Endothelial cell of umbilical vein (primary cell): Measurements from ENCODE around the gene OR10H4.
"Not testable (repeated sequence)": the region's sequence is repeated elsewhere in the genome, so short reads cannot be mapped to it uniquely, and the experiment has no call there.

Experiments used
- EZH2 ChIP-seq: IDR thresholded peaks from 2 replicates; pipeline ENCODE4 v1.6.1; 2012; ENCODE audit warnings: borderline replicate concordance, low read depth, mild to moderate bottlenecking, moderate library complexity, low read length, inconsistent platforms; ENCODE audit not compliant: severe bottlenecking
- FOS ChIP-seq: IDR thresholded peaks from 2 replicates; pipeline ENCODE4 v1.6.1; 2011; ENCODE audit warnings: mild to moderate bottlenecking, low read length, moderate library complexity, borderline replicate concordance; ENCODE audit not compliant: insufficient read depth
- MYC ChIP-seq: IDR thresholded peaks from one replicate; pipeline ENCODE4 v1.6.1; 2011; ENCODE audit warnings: mild to moderate bottlenecking, low read depth, low read length
- POLR2A ChIP-seq: IDR thresholded peaks from 2 replicates; pipeline ENCODE4 v1.6.1; 2012; ENCODE audit warnings: low read depth, mild to moderate bottlenecking, control low read depth, low read length
- POLR2AphosphoS5 ChIP-seq: IDR thresholded peaks from 2 replicates; pipeline ENCODE4 v1.6.1; 2012; ENCODE audit warnings: low read depth, mild to moderate bottlenecking, control low read depth, low read length, moderate library complexity; ENCODE audit not compliant: insufficient read depth
- TF ChIP-seq, protein P1 (sequence below), 2 donors: IDR thresholded peaks; 1 replicate in 1 of 2; 2 replicates in 1 of 2; pipeline ENCODE4 v1.5.1; 2011; ENCODE audit warnings: low read length in 2 of 2, mild to moderate bottlenecking in 2 of 2, moderate library complexity in 2 of 2, control low read depth in 1 of 2, inconsistent platforms in 1 of 2, low read depth in 1 of 2; ENCODE audit not compliant: insufficient read depth in 1 of 2; ENCODE audit errors: extremely low read depth in 1 of 2
- TF ChIP-seq, protein P2 (sequence below): IDR thresholded peaks from 2 replicates; pipeline ENCODE4 v1.6.1; 2011; ENCODE audit not compliant: insufficient read depth, insufficient read length

DNA sequence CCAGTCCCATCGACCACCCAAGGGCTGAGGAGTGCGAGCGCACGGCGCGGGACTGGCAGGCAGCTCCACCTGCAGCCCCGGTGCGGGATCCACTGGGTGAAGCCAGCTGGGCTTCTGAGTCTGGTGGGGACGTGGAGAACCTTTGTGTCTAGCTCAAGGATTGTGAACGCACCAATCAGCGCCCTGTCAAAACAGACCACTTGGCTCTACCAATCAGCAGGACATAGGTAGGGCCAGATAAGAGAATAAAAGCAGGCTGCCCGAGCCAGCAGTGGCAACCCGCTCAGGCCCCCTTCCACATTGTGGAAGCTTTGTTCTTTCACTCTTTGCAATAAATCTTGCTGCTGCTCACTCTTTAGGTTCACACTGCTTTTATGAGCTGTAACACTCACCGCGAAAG is 48.8 kb upstream of the OR10H4 start:
- TF ChIP-seq, protein P1, sequence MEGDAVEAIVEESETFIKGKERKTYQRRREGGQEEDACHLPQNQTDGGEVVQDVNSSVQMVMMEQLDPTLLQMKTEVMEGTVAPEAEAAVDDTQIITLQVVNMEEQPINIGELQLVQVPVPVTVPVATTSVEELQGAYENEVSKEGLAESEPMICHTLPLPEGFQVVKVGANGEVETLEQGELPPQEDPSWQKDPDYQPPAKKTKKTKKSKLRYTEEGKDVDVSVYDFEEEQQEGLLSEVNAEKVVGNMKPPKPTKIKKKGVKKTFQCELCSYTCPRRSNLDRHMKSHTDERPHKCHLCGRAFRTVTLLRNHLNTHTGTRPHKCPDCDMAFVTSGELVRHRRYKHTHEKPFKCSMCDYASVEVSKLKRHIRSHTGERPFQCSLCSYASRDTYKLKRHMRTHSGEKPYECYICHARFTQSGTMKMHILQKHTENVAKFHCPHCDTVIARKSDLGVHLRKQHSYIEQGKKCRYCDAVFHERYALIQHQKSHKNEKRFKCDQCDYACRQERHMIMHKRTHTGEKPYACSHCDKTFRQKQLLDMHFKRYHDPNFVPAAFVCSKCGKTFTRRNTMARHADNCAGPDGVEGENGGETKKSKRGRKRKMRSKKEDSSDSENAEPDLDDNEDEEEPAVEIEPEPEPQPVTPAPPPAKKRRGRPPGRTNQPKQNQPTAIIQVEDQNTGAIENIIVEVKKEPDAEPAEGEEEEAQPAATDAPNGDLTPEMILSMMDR (IDR thresholded peaks at IDR 0.05; ENCODE audit: extremely low read depth in 1 of 2, insufficient read depth in 1 of 2, low read depth in 1 of 2, low read length in 2 of 2), result not testable (repeated sequence)
- not testable (repeated sequence) for TF ChIP-seq EZH2, POLR2A, FOS, POLR2AphosphoS5, MYC
- TF ChIP-seq, protein P2, sequence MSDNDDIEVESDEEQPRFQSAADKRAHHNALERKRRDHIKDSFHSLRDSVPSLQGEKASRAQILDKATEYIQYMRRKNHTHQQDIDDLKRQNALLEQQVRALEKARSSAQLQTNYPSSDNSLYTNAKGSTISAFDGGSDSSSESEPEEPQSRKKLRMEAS, result not testable (repeated sequence)
